Hematopoietic multipotent progenitor cell treated with erythropoietin and hydrocortisone succinate and interleukin-3 and kit ligand, for 17 days (in vitro differentiated cells): ENCODE data around the gene BEST1.
"Not testable (repeated sequence)": the region's sequence is repeated elsewhere in the genome, so short reads cannot be mapped to it uniquely, and the experiment has no call there.

Source experiments
- DNase-seq: peaks from one replicate; pipeline ENCODE4 v3.0.0-alpha.2; 2015; ENCODE audit warnings: low spot score

The BEST1 gene

GRCh38 chr11:61949169-61950034 lies 749 bp upstream of the BEST1 start:
- DNase-seq = peak; percentile 90

DNA sequence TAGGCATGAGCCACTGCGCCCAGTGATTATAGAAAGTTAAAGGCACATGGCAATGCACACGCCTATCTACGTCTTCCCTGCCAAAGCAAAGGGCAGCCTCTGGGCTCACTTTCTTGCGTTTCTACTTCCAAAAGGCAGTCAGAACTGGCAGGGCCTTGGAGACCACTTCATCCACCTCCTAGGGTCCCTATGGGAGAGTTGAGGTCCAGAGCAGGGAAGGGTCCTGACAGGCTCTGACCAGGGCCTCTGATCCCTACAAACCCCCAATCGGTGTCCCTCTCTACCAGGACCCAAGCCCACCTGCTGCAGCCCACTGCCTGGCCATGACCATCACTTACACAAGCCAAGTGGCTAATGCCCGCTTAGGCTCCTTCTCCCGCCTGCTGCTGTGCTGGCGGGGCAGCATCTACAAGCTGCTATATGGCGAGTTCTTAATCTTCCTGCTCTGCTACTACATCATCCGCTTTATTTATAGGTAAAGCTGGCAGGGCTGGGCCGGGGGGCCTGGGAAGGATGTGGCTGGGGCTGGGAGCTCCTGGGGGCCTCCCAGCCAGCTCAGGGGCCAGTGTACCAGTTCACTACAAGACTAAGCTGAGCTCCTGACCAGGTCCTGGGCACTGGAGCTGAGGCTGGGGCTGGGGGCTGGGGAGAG lies 1.5 kb downstream of the BEST1 start:
- DNase-seq = no peak

- DNase-seq = no peak
Observed at GRCh38 chr11:61952882-61953281, 2.7 kb downstream of the BEST1 start.

- not testable (repeated sequence) for DNase-seq
Observed at GRCh38 chr11:61953632-61954031, 3.5 kb downstream of the BEST1 start.

DNA sequence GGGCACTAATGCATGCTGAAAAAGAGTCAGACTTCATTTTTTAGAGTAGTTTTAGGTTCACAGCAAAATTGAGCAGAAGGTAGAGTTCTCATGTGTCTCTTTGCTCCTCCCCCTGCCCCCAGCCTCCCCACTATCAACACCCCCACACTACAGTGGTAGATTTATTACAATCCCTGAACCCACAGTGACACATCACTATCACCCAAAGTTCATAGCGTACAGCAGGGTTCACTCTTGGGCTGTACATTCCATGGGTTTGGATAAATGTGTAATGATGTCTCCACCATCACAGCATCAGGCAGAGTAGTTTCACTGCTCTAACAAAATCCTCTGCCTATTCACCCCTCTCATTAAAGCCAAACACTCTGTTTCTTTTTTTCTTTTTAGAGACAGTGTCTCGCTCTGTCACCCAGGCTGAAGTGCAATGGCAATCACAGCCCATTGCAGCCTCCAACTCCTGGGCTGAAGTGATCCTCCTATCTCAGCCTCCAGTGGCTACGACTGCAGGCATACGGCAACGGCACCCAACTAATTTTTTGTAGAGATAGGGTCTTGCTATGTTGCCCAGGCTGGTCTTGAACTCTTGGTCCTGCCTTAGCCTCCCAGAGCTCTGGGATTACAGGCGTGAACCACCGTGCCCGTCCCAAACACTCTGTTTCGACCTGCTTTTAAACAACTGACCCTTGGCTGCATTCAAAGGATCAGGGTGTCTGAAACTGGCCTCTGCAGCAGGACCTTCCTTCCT lies 4.1 kb downstream of the BEST1 start:
- peak; percentile 70 for DNase-seq

DNA sequence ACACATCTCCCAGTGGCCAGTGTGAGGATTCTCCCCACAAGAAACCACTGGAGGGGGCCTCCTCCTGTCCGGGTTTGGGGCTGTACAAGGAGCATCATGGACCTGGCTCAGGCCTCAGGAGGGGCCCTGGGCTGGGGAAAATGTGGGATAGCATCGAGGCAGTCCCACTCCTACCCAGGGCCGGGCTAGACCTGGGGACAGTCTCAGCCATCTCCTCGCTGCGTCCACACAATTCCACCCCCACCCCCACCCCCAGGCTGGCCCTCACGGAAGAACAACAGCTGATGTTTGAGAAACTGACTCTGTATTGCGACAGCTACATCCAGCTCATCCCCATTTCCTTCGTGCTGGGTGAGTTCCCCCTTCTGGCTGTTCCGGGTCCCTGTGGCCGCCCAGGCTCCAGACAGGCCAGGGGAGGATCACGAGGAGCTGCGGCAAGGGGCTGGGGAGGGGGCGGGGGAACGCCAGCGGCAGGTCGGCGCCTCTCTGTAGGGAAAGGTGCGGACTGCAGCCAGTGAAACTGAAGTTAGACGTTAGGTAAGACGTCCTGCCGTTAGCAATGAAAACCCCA lies 4.8 kb downstream of the BEST1 start:
- no peak for DNase-seq

DNA sequence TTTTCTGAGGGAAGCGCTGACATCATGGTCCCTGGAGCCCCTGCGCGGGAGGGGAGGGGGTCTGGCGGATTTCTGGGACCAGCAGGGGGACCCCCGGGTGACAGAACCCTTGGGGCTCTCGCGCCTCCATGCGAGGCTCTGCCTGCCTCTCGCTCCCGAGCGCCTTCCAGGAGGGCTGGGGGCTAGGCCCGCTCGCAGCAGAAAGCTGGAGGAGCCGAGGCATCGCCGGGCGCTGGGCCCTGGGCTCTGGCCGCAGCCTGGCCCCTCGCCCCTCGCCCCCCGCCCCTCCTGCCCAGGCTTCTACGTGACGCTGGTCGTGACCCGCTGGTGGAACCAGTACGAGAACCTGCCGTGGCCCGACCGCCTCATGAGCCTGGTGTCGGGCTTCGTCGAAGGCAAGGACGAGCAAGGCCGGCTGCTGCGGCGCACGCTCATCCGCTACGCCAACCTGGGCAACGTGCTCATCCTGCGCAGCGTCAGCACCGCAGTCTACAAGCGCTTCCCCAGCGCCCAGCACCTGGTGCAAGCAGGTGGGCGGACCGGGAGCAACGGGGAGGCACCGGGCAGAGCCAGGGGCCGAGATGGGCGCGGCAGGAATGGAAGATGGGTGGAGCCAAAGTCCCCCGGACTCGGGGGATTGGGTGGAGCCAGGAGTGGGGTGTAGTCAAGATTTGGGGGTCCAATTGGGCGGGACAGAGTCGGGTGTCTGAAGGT lies 5.4 kb downstream of the BEST1 start:
- DNase-seq = peak; percentile 67

- DNase-seq = no peak
Observed at GRCh38 chr11:61956191-61957020, 6.3 kb downstream of the BEST1 start.

DNA sequence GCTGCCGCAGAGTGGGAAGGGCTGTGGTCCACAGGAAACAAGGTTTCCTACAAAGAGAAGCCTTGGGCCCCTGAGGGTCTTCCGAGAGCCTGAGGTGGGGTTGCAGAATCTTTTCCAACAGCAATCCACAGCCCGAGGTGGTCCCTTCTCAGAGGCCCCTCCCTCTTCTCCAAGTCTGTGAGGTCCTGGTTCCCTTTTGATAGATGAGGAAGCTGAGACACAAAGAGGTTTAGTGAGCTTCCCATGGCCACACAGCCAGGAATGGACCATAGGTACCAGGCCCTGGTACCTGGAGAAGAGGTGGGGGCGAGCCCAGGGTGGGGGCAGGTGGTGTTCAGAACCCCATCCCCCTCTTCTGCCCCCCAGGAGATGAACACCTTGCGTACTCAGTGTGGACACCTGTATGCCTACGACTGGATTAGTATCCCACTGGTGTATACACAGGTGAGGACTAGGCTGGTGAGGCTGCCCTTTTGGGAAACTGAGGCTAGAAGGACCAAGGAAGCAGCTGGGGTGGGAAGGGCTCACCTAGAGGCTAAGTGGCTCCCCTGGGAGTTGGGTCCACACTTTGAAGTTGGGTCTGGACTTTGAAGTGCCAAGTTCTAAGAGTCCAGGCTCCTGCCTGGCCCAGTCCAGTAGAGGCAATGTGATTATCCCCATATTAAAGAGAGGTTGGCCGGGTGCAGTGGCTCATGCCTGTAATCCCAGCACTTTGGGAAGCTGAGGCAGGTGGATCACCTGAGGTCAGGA lies 7.0 kb downstream of the BEST1 start:
- DNase-seq = no peak

DNA sequence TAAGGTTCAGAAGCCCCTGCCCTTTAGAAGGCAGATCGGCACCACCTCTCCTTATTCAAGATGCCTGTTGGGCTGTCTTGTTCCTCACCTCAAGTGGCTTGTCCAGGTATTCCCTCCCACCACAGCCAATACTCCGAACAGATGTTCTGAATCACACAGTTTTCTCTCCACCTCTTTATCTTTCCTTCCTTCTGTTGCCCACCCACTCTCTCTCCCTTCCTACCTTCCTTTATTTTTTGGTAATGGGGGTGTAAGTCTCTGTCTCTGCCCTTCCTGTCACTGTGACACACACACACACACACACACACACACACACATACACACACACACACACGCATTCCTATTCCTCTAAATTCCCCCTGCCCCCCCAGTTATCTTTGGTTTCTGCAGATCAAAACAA lies 8.4 kb downstream of the BEST1 start:
- no peak for DNase-seq

DNA sequence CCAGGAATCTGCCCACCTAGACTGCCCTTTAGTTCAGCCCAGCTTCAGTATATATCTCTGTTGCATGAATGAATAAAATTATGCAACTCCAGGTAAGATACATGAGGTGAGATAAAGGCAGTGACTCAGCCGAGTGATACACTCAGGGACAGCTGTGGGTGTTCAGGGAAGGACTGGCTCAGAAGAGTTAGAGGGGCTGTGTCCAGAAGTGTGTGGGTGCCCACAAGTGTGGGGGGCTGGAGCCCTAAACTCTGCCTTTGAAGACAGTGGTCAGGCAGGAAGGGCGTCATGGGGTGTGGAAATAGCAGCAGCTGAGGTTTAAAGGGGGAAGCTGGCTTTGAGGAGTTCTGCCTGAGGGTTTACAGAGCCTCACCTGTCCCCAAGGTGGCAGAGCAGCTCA lies 9.0 kb downstream of the BEST1 start:
- peak; percentile 63 for DNase-seq

GRCh38 chr11:61959678-61960077 lies 9.5 kb downstream of the BEST1 start:
- no peak for DNase-seq

- no peak for DNase-seq
Observed at GRCh38 chr11:61960532-61960931, 10.4 kb downstream of the BEST1 start.

DNA sequence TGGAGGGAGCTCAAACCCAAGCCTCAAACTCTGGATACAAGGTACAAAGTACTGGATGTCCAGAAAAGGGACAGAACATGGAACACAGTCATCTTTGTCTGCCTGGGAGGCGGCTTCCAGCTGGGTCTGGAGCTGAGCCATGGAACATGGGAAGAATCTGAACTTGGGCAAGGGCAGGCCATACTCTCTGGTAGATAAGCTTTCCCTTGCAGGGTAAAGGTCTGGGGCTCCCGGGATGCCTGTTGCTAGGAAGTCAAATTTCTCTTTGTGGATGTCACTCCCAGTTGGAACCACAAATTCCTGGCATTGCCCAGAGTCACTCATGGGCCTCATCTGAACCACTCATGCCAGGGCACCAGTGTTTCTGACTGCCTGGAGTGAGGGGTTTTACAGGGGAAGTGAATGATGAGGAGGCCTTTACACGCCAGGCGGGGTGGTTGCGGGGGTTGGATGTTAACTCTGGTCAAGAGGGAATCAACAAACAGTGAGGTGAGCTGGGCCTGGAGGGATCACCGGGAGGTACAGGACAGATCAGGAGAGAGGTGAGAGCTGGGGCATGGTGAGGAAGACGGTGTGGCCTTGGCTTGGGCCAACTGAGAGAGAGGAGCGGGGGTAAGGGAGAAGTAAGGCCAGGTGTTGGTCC lies 11.5 kb downstream of the BEST1 start:
- DNase-seq = peak; percentile 39

DNA sequence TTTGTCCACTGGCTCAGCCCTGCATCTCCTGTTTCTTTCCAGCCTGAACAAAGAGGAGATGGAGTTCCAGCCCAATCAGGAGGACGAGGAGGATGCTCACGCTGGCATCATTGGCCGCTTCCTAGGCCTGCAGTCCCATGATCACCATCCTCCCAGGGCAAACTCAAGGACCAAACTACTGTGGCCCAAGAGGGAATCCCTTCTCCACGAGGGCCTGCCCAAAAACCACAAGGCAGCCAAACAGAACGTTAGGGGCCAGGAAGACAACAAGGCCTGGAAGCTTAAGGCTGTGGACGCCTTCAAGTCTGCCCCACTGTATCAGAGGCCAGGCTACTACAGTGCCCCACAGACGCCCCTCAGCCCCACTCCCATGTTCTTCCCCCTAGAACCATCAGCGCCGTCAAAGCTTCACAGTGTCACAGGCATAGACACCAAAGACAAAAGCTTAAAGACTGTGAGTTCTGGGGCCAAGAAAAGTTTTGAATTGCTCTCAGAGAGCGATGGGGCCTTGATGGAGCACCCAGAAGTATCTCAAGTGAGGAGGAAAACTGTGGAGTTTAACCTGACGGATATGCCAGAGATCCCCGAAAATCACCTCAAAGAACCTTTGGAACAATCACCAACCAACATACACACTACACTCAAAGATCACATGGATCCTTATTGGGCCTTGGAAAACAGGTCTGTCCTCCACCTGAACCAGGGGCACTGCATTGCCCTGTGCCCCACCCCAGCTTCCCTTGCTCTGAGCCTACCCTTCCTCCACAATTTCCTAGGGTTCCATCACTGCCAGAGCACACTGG lies 12.3 kb downstream of the BEST1 start:
- peak; percentile 37 for DNase-seq

GRCh38 chr11:61963016-61963281 lies 12.8 kb downstream of the BEST1 start:
- no peak for DNase-seq

DNA sequence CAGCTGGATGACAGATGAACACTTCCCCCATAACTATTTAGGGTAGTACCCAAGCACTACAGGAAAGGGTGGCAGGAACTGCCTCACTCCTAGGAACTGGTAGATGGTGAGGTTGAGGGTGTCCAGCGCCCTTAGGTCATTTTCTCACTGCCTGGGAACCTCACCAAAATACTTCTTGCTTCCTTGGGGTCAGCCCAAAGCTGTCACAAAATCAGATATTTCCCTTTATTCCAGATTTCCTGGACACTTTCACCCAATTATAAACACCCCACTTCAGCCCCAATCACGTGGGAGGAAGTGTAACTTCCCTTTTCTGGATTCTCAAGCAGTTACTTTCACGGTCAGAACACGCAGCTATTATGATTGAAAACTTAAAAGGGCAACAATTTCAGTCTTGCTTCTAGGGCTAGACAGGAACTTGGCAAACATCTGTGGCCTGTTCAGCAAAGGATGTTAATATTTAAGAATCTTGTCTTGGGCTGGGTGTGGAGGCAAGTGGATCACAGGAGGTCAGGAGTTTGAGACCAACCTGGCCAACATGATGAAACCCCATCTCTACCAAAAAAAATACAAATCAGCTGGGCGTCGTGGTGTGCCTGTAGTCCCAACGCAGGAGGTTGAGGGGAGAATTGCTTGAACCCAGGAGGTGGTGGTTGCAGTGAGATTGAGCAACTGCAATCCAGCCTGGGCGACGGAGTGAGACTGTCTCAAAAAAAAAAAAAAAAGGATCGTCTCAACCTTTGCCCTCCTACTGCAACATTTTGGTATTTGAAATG lies 13.3 kb downstream of the BEST1 start:
- peak; percentile 78 for DNase-seq

DNA sequence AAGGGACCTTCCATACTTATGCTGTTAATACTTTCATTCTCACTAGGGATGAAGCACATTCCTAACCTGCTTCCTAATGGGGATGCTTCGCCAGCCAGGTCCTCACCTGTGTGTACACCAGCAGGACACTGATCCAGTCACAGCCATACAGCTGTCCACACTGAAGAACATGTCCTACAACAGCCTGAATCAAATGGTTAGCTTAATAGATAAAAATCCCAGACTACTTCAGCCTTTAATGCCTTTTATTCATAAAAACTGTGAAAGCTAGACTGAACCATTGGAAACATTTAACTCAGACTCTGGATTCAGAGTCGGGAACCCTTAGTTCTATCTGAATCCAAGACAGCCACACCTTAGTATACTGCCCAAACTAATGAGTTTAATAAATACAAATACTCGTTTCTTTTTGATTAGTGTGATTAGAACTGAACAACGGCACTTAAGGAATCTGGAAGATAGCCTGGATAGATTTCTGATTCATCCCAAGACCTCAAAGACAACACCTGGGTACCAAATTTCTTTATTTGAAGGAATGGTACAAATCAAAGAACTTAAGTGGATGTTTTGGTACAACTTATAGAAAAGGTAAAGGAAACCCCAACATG lies 14.0 kb downstream of the BEST1 start:
- DNase-seq = peak; percentile 70
